Fibroblast of lung (primary cell): ENCODE results near the gene MYO19. TPM values are rescaled to one million over a fixed set of nuclear protein-coding genes. Genes with fewer than 3 reads are reported as not detected.
A peak's percentile ranks its signal among the peaks of the same experiment; 100 is the strongest.

Experiments used
- DNase-seq, 2 donors: peaks; one replicate each; pipeline versions ENCODE4 v3.0.0 to v3.0.0-alpha.2; 2010; ENCODE audit warnings: low read depth in 2 of 2
- H2AFZ ChIP-seq: 2 replicates; pipeline ENCODE4 v1.5.1; 2012; ENCODE audit warnings: low read length, control low read depth, inconsistent platforms
- H3K27ac ChIP-seq: 2 replicates; pipeline ENCODE4 v1.5.1; 2011; ENCODE audit warnings: low read length, control low read depth; ENCODE audit not compliant: insufficient read depth
- H3K27me3 ChIP-seq: 2 replicates; pipeline ENCODE4 v1.5.1; 2011; ENCODE audit warnings: mild to moderate bottlenecking, low read length; ENCODE audit not compliant: control insufficient read depth, insufficient read depth
- H3K36me3 ChIP-seq: 2 replicates; pipeline ENCODE4 v1.5.1; 2011; ENCODE audit warnings: low read length; ENCODE audit not compliant: control insufficient read depth, insufficient read depth
- H3K4me1 ChIP-seq: 2 replicates; pipeline ENCODE4 v1.5.1; 2011; ENCODE audit warnings: low read length; ENCODE audit not compliant: control insufficient read depth, insufficient read depth; ENCODE audit errors: extremely low read depth
- H3K4me2 ChIP-seq: 2 replicates; pipeline ENCODE4 v1.5.1; 2011; ENCODE audit warnings: low read length, control low read depth; ENCODE audit not compliant: insufficient read depth; ENCODE audit errors: extremely low read depth
- H3K4me3 ChIP-seq, 4 experiments: fragments of 200-600 bp in 1 of 4; sonication (generic) in 1 of 4; replicated peaks in 1 of 4; 2 replicates each; pipeline ENCODE4 v1.5.1; 2011 to 2016; ENCODE audit warnings: low read length in 4 of 4, low read depth in 3 of 4, mild to moderate bottlenecking in 3 of 4, control low read depth in 2 of 4, inconsistent platforms in 1 of 4, mixed read lengths in 1 of 4; ENCODE audit not compliant: insufficient read depth in 1 of 4; ENCODE audit errors: control extremely low read depth in 1 of 4
- H3K79me2 ChIP-seq: 2 replicates; pipeline ENCODE4 v1.5.1; 2012; ENCODE audit warnings: mild to moderate bottlenecking, low read length, inconsistent platforms; ENCODE audit not compliant: control insufficient read depth, insufficient read depth
- H3K9ac ChIP-seq: 2 replicates; pipeline ENCODE4 v1.5.1; 2011; ENCODE audit warnings: mild to moderate bottlenecking, low read length, control low read depth; ENCODE audit not compliant: insufficient read depth
- H3K9me3 ChIP-seq: 2 replicates; pipeline ENCODE4 v1.5.1; 2012; ENCODE audit warnings: low read depth, low read length; ENCODE audit not compliant: control insufficient read depth, insufficient read depth
- H4K20me1 ChIP-seq: 2 replicates; pipeline ENCODE4 v1.5.1; 2011; ENCODE audit warnings: low read length; ENCODE audit not compliant: control insufficient read depth, insufficient read depth; ENCODE audit errors: extremely low read depth
- CTCF ChIP-seq, 2 donors: IDR thresholded peaks in 1 of 2; conservative IDR thresholded peaks in 1 of 2; 1 replicate in 1 of 2; 2 replicates in 1 of 2; pipeline ENCODE4 v1.5.1; 2011 to 2012; ENCODE audit warnings: low read length in 2 of 2, control low read depth in 1 of 2, inconsistent platforms in 1 of 2, low read depth in 1 of 2, mild to moderate bottlenecking in 1 of 2
- EZH2 ChIP-seq: IDR thresholded peaks from 2 replicates; pipeline ENCODE4 v1.5.1; 2012; ENCODE audit warnings: low read length, control low read depth, mild to moderate bottlenecking; ENCODE audit errors: missing control alignments
- polyA plus RNA-seq, 2 donors: library from polyadenylated mRNA; depleted of rRNA in 1 of 2; stranded (reverse) in 1 of 2; unstranded in 1 of 2; fragments of >200 nt; gene quantifications; 2 replicates each; pipeline ENCODE4 v1.2.1, GENCODE V29; 2011 to 2012; ENCODE audit warnings: missing spikeins in 1 of 2
- total RNA-seq: library from RNA; depleted of rRNA; stranded (reverse); fragments of >200 nt; gene quantifications from 2 replicates; pipeline ENCODE4 v1.2.1, GENCODE V29; 2014

The MYO19 gene
- total and polyA plus RNA-seq, 2 donors (not counting 1 experiment from before 2014, with no cell fraction given), result 18.7 to 31.5 TPM

DNA sequence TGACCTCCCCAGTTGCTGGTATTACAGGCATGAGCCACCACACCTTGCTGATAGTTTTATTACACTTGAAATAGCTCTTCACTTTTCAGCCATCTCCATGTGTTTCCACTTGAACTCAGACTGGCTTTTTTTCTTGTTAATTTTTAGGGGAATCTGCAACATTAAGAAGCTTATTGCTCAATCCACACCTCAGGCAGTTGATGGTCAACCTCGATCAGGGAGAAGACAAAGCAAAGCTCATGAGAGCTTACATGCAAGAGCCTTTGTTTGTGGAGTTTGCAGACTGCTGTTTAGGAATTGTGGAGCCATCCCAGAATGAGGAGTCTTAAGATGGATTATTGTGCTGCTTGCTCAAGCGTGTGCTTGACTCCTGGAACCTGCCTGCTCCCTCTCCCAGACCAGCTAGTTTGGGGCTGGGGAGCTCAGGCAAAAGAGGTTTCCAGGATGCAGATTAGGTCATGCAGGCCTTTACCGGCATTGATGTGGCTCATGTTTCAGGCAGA lies 39.5 kb downstream of the MYO19 start:
- H3K9me3 ChIP-seq, result no peaks in the 10 kb centered on the region
- H3K36me3 ChIP-seq, result peaks cover 20% of the 10 kb centered on the region
- no peak overlapping the region for H2AFZ ChIP-seq
- peaks cover 3% of the 10 kb centered on the region for H3K4me1 ChIP-seq
- peaks cover 3% of the 10 kb centered on the region for H3K79me2 ChIP-seq
- no peak overlapping the region for H3K9ac ChIP-seq
- H3K27ac ChIP-seq, result no peak overlapping the region
- DNase-seq, result no peak
- no peak overlapping the region for H3K4me3 ChIP-seq
- H4K20me1 ChIP-seq, result no peaks in the 10 kb centered on the region
- no peaks in the 10 kb centered on the region for H3K27me3 ChIP-seq
- no peak for TF ChIP-seq CTCF (conservative IDR thresholded peaks at IDR 0.05 in 1 of 2, IDR thresholded peaks at IDR 0.05 in 1 of 2; ENCODE audit: low read depth in 1 of 2, low read length in 2 of 2)
- no peak for TF ChIP-seq EZH2
- no peak overlapping the region for H3K4me2 ChIP-seq

DNA sequence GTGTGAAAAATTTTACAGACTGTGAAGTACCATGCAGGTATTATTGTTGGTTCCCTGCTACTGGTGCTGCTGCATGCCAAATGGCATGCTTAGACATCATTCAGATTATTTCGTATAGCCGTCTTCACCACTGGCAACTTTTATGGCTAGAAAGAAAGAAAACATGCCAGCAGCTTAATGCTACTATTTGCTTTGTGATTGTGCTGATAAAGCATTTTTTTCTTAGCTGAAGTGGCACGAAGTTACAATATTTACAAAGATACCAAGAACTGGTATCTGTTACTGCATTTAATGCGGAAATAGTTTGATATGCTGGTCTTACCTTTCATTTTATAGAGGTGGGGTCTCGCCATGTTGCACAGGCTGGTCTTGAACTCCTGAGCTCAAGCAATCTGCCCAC lies 40.0 kb downstream of the MYO19 start:
- no peak for TF ChIP-seq EZH2
- TF ChIP-seq CTCF (conservative IDR thresholded peaks at IDR 0.05 in 1 of 2, IDR thresholded peaks at IDR 0.05 in 1 of 2; ENCODE audit: low read depth in 1 of 2, low read length in 2 of 2), result no peak
- H3K36me3 ChIP-seq, result peaks cover 20% of the 10 kb centered on the region

DNA sequence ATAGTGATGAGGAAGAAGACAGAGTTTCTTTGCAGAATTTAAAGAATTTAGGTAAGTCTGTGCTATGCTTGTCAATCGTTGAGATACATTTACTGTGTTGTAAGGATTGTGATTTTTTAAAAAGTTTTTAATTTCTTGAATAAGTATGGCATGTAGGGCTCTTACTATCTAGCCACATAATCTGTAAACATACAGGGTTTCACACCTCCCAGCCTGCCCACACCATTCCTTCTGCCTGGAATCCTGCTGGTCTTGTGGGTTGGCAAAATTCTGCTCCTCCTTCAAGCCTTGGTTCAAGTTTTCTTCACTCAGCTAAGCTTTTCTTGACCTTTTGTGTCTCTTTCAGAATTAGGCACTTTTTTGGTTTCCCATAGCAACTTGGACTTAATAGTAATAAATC lies 40.7 kb downstream of the MYO19 start:
- peaks cover 19% of the 10 kb centered on the region for H3K36me3 ChIP-seq
- DNase-seq, result peak in 1 of 2 donors; percentile 29
- no peak overlapping the region for H3K27ac ChIP-seq

More for the DNA sequence above, 40.0 kb downstream of the MYO19 start:
- H3K9me3 ChIP-seq, result no peaks in the 10 kb centered on the region
- no peak overlapping the region for H3K4me2 ChIP-seq
- no peak for DNase-seq
- peaks cover 3% of the 10 kb centered on the region for H3K4me1 ChIP-seq
- no peak overlapping the region for H3K9ac ChIP-seq
- no peak overlapping the region for H2AFZ ChIP-seq
- no peaks in the 10 kb centered on the region for H4K20me1 ChIP-seq
- peaks cover 3% of the 10 kb centered on the region for H3K79me2 ChIP-seq
- no peaks in the 10 kb centered on the region for H3K27me3 ChIP-seq
- H3K4me3 ChIP-seq, result no peak overlapping the region
- no peak overlapping the region for H3K27ac ChIP-seq

More for the DNA sequence above, 40.7 kb downstream of the MYO19 start:
- H3K4me1 ChIP-seq, result peaks cover 3% of the 10 kb centered on the region
- H3K9me3 ChIP-seq, result no peaks in the 10 kb centered on the region
- H4K20me1 ChIP-seq, result no peaks in the 10 kb centered on the region
- no peak overlapping the region for H3K4me2 ChIP-seq
- no peaks in the 10 kb centered on the region for H3K27me3 ChIP-seq
- no peak overlapping the region for H3K4me3 ChIP-seq
- peaks cover 3% of the 10 kb centered on the region for H3K79me2 ChIP-seq
- no peak overlapping the region for H2AFZ ChIP-seq
- no peak for TF ChIP-seq EZH2
- TF ChIP-seq CTCF (conservative IDR thresholded peaks at IDR 0.05 in 1 of 2, IDR thresholded peaks at IDR 0.05 in 1 of 2; ENCODE audit: low read depth in 1 of 2, low read length in 2 of 2), result no peak
- H3K9ac ChIP-seq, result no peak overlapping the region
